GM19468 (cell line): Measurements from ENCODE around the gene TMEM242.

Source experiments
- ATAC-seq: cut with Tn5 transposase; IDR thresholded peaks from one replicate; pipeline ENCODE4 v1.9.1; 2021; ENCODE audit warnings: mild to moderate bottlenecking, moderate library complexity, moderate number of reproducible peaks; ENCODE audit not compliant: unreplicated experiment; ENCODE audit errors: extremely low read depth

The TMEM242 gene

GRCh38 chr6:157291356-157291755 lies 32.0 kb downstream of the TMEM242 start:
- no peak for ATAC-seq

GRCh38 chr6:157290797-157291196 lies 32.5 kb downstream of the TMEM242 start:
- no peak for ATAC-seq

- ATAC-seq: no peak
Measured at GRCh38 chr6:157289764-157290163, 33.6 kb downstream of the TMEM242 start.

GRCh38 chr6:157288575-157288974 lies 34.7 kb downstream of the TMEM242 start:
- no peak for ATAC-seq

- ATAC-seq: no peak
Measured at GRCh38 chr6:157287923-157288322, 35.4 kb downstream of the TMEM242 start.

- ATAC-seq: no peak
Measured at GRCh38 chr6:157287247-157287850, 36.0 kb downstream of the TMEM242 start.

GRCh38 chr6:157285422-157285779 lies 37.9 kb downstream of the TMEM242 start:
- no peak for ATAC-seq

- ATAC-seq: no peak
Measured at GRCh38 chr6:157284738-157285421, 38.4 kb downstream of the TMEM242 start.

- no peak for ATAC-seq
Measured at GRCh38 chr6:157283900-157284737, 39.2 kb downstream of the TMEM242 start.

- no peak for ATAC-seq
Measured at GRCh38 chr6:157283330-157283898, 39.9 kb downstream of the TMEM242 start.

- ATAC-seq: no peak
Measured at GRCh38 chr6:157282284-157282683, 41.0 kb downstream of the TMEM242 start.

GRCh38 chr6:157281570-157281969 lies 41.7 kb downstream of the TMEM242 start:
- no peak for ATAC-seq

GRCh38 chr6:157280947-157281346 lies 42.4 kb downstream of the TMEM242 start:
- ATAC-seq: no peak

- no peak for ATAC-seq
Measured at GRCh38 chr6:157280157-157280556, 43.2 kb downstream of the TMEM242 start.

- ATAC-seq: no peak
Measured at GRCh38 chr6:157278171-157278570, 45.1 kb downstream of the TMEM242 start.

- ATAC-seq: no peak
Measured at GRCh38 chr6:157276731-157277130, 46.6 kb downstream of the TMEM242 start.

- no peak for ATAC-seq
Measured at GRCh38 chr6:157276134-157276532, 47.2 kb downstream of the TMEM242 start.

GRCh38 chr6:157274471-157275226 lies 48.7 kb downstream of the TMEM242 start:
- ATAC-seq: peak; percentile 83

- no peak for ATAC-seq
Measured at GRCh38 chr6:157273756-157274470, 49.4 kb downstream of the TMEM242 start.
